Suppressor macrophage treated with lipopolysaccharide for 4 hours (primary cell): ENCODE measurements around the gene TCEAL1.
"Not testable (repeated sequence)": the region's sequence is repeated elsewhere in the genome, so short reads cannot be mapped to it uniquely, and the experiment has no call there.

Experiments
- DNase-seq: peaks from one replicate; pipeline ENCODE4 v3.0.0-alpha.2; 2020

The TCEAL1 gene

DNA sequence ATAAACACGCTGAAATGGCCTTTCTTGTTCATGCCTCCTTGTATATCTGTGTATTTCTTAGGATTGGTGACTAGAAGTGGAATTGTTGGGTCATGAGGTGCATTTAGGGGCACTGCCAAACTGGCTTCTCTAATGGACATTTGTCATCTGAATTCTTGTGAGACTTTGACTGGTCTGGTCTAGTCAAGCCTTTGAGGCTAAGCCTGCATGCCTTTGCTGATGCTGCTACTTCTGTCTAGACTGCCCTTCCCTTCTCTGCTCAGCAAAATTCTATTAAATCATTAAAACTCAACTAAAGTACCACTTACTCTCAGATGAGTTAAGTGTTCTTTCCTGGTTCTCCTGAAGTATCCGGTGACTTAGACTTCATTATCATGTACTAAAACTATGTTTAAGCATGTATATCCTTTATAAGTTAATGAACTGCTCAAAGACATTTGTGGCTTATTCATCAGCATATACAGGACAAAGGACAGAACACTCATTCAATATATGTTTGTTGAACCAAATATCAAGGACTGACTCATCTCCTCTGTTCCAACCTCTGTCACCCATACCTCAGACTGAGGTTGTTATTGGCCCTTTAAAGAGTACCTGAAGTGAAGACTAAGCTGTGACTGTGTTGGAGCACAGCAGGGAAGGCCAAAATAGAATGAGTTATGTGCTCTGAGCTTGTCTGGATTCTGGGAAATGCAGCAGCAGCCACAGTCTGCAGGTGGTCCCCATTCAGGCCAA, 9.0 kb downstream of the TCEAL1 start:
- DNase-seq = no peak

- DNase-seq = not testable (repeated sequence)
Measured at GRCh38 chrX:103638479-103639346, 9.9 kb downstream of the TCEAL1 start.

DNA sequence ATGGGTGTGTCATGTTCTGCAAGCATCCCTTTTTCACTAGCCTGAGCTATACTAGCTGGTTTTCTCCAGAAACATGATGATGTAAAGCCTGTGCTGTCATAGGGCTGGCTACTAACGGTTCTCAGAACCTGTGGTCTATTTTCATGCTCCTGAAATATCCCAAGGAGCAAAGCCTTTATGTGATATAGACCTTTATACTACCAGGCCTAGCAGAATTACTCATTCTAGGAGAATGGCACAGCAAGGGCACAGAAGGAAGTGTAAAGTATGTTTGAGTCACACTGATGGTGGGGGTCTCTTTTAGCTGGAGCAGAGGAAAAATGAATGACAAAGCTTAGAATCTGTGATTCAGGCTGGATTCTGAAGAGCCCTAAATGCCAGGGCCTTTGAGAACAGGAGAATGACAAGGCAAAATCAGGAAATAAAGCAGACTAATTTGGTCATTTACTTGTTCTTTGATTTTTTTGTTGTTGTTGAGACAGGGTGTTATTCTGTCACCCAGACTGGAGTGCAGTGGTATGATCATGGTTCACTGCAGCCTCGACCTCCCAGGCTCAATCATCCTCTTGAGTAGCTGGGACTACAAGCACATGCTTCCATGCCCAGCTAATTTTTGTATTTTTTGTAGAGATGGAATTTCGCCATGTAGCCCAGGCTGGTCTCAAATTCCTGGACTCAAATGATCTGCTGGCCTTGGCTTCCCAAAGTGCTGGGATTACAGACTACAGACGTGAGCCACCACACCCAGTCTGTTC, 11.8 kb downstream of the TCEAL1 start:
- DNase-seq = no peak

- no peak for DNase-seq
Measured at GRCh38 chrX:103644125-103644524, 15.3 kb downstream of the TCEAL1 start.

DNA sequence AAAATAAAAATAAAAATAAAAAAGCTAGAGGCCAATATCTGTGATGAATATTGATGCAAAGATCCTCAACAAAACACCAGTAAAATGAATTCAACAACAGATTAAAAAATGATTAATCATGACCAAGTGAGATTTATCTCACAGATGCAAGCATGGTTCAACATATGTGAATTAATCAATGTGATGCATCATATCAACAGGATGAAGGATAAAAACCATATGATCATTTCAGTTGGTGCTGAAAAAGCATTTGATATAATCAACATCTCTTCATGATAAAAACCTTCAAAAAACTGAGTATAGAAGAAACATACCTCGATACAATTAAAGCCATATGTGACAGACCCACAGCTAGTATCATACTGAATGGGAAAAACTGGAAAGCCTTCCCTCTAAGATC, 18.9 kb downstream of the TCEAL1 start:
- no peak for DNase-seq

- no peak for DNase-seq
Measured at GRCh38 chrX:103651151-103651773, 22.5 kb downstream of the TCEAL1 start.

DNA sequence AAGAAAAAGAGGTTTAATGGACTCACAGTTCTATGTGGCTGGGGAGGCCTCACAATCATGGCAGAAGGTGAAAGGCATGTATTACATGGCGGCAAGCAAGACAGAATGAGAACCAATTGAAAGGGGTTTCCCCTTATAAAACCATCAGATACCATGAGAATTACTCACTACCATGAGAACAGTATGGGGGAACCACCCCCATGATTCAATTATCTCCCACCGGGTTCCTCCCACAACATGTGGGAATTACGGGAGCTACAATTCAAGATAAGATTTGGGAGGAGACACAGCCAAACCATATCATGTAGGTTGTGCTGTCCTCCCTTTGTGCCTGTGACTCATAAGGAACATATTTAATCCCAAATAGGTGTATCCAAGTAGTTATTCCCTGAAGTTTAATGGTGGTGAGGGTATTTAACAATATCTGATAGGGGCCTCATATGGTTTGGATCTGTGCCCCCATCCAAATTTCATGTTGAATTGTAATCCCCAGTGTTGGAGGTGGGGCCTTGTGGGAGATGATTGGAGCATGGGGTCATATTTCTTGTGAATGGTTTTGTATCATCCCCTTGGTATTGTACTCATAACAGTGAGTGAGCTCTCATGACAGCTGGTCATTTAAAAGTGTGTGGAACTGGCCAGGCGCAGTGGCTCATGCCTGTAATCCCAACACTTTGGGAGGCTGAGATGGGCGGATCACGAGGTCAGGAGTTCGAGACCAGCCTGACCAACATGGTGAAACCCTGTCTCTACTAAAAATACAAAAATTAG, 26.6 kb downstream of the TCEAL1 start:
- not testable (repeated sequence) for DNase-seq

DNA sequence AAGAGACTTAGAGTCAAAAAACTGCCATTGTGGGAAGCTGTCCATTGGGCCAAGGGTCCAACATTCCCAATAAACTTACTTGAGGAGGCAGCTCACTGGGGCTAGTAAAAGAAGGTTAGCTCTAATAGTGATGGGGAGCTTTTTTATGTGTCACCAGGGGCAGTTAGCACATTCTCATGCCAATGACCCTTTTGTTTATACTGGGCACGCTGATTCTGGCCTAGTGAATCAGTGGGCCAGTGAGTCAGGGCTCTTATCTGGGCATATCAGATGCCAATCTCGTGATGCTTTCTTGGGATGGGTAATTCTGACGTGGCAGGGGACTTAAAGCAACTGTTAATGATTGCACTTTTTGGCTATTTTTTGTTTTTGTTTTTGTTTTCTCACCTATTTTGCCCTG, 27.8 kb downstream of the TCEAL1 start:
- DNase-seq = no peak

DNA sequence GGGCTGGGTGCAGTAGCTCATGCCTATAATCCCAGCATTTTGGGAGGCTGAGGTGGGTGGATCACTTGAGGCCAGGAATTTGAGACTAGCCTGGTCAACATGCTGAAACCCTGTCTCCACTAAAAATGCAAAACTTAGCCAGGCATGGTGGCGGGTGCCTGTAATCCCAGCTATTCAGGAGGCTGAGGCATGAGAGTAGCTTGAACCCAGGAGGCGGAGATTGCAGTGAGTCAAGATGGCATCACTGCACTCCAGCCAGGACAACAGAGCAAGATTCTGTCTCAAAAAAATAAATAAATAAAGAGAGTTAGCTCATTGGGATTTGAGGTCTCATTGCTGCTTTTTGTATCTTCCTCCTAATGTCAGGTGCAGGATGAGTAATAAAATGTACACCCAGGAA, 28.3 kb downstream of the TCEAL1 start:
- not testable (repeated sequence) for DNase-seq

GRCh38 chrX:103658681-103659433, 30.1 kb downstream of the TCEAL1 start:
- no peak for DNase-seq

GRCh38 chrX:103659460-103659859, 30.7 kb downstream of the TCEAL1 start:
- not testable (repeated sequence) for DNase-seq

DNA sequence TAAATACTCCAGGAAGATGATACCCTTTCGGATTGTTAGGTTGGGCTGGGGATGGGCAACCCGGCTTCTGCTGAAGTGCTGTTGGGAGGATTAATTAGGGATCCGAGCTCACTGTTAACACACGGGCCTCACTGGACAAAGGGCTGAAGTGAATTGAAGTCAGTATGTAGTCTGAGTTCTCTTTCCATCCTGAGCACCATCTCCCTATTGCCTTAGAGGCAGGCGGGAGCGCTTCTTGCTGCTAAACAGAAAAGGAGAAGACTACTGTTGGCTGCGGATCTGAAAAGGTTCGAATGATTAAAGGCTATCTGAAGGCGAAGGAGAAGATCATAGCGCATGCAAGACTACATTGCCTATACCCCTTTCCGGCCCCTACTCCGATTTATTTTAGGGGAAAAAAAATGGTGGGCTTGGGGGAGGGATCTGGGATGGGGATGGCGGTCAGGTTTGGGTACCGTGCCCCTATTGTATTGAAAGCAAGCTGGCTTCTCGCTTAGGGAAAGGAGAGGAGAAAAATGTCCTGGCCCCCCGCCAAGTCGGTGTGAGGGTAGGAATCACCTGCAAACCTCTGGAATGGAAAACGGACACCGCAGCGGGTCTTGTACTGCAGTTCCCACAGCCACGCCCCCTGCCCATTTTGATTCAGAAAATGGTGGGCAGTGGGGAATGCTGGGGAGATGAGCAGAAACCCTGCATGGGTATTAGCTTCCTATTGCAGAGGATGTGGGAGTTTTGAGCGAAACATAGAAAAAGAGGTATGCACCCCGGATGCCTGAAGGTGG, 35.4 kb downstream of the TCEAL1 start:
- DNase-seq = no peak

DNA sequence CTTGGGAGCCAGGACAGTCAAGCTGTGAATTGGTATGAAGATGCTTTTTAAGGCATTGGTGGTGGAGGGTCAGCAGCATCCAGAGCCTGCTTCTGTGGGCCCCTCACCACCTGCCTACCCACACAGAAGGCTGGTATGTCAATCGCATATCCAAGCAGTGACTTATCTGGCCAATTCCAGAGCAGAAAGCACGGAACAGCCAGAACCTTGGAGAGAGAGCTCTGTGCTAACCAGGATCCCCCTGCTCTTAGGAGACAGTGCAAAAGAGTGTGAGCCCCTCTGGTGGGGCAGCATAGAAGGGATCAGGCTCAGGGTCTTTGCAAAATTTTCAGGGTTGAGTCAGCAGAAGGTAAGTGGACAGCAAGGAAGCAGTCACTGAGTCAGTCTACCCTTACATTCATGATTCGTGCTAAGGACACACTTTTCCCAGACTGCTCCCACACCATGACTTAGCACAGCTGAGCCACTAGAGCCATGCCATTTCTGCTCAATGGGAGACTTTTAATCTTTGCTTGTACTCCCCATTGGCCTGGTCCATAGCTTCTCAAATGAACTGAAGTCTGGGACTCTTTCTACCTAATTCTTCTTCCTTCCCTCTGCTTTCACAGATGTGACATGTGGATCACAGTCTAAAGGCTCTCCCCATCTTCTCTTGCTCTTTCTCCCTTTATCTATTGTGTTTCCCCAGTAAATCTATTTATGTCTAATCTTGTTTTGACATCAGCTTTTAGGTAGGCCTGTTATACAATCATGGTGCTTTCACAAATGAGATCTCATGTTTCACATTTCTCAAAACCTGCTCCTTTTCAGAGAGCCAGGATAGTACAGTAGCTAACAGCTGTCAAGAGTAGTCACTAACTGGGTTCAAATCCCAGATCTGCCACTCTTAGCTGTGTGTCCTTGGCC, 37.7 kb downstream of the TCEAL1 start:
- no peak for DNase-seq

GRCh38 chrX:103669745-103670144, 41.0 kb downstream of the TCEAL1 start:
- DNase-seq = no peak

- DNase-seq = no peak
Measured at GRCh38 chrX:103674531-103675454, 46.0 kb downstream of the TCEAL1 start.

- DNase-seq = no peak
Measured at GRCh38 chrX:103678199-103678993, 49.6 kb downstream of the TCEAL1 start.
